ENCODE measurements around the gene HEXA. TPM values are rescaled to one million over a fixed set of nuclear protein-coding genes. Genes with fewer than 3 reads are reported as not detected.

HEXA gene
- total RNA-seq, 1 donor, result 122 TPM

- Histone ChIP-seq H3K4me2 (ENCODE audit: insufficient read depth, low read length) (no peak overlapping the region), H4K20me1 (ENCODE audit: insufficient read depth, low read length) (no peaks in the 10 kb centered on the region), H2AFZ (ENCODE audit: low read length) (no peak overlapping the region), H3K79me2 (ENCODE audit: insufficient read depth, low read length) (no peaks in the 10 kb centered on the region), H3K4me1 (ENCODE audit: insufficient read depth, low read length) (peaks cover 14% of the 10 kb centered on the region), H3K27ac (ENCODE audit: low read depth, low read length) (no peak overlapping the region), H3K9me3 (ENCODE audit: low read depth, low read length) (no peaks in the 10 kb centered on the region), H3K4me3 (ENCODE audit: insufficient read depth, low read length) (no peak overlapping the region), H3K36me3 (ENCODE audit: insufficient read depth, low read length) (no peaks in the 10 kb centered on the region), H3K27me3 (ENCODE audit: insufficient read depth, low read length) (peaks cover 4% of the 10 kb centered on the region)
- no peak for TF ChIP-seq CTCF (IDR thresholded peaks at IDR 0.05; ENCODE audit: extremely low read depth, low read depth, low read length)
- DNase-seq (ENCODE audit: insufficient read length, low spot score, missing footprints), result no peak
These were observed 68.8 kb downstream of the HEXA start for GRCh38 chr15:72307026-72307425.

- peaks cover 14% of the 10 kb centered on the region for H3K4me1 ChIP-seq (ENCODE audit: insufficient read depth, low read length)
- no peak overlapping the region for H3K4me3 ChIP-seq (ENCODE audit: insufficient read depth, low read length)
- H3K4me2 ChIP-seq (ENCODE audit: insufficient read depth, low read length), result no peak overlapping the region
- no peaks in the 10 kb centered on the region for H3K79me2 ChIP-seq (ENCODE audit: insufficient read depth, low read length)
- no peak for DNase-seq (ENCODE audit: insufficient read length, low spot score, missing footprints)
- no peak overlapping the region for H2AFZ ChIP-seq (ENCODE audit: low read length)
- no peaks in the 10 kb centered on the region for H3K9me3 ChIP-seq (ENCODE audit: low read depth, low read length)
- H3K27ac ChIP-seq (ENCODE audit: low read depth, low read length), result no peak overlapping the region
- no peak for TF ChIP-seq CTCF (IDR thresholded peaks at IDR 0.05; ENCODE audit: extremely low read depth, low read depth, low read length)
- H3K27me3 ChIP-seq (ENCODE audit: insufficient read depth, low read length), result peaks cover 4% of the 10 kb centered on the region
- H3K36me3 ChIP-seq (ENCODE audit: insufficient read depth, low read length), result no peaks in the 10 kb centered on the region
- no peaks in the 10 kb centered on the region for H4K20me1 ChIP-seq (ENCODE audit: insufficient read depth, low read length)
These were observed 69.5 kb downstream of the HEXA start for GRCh38 chr15:72306211-72306785.

GRCh38 chr15:72304596-72304995, 71.2 kb downstream of the HEXA start:
- H3K27me3 ChIP-seq (ENCODE audit: insufficient read depth, low read length), result peaks cover 3% of the 10 kb centered on the region
- H2AFZ ChIP-seq (ENCODE audit: low read length), result no peak overlapping the region
- H3K4me2 ChIP-seq (ENCODE audit: insufficient read depth, low read length), result no peak overlapping the region
- no peak for DNase-seq (ENCODE audit: insufficient read length, low spot score, missing footprints)
- H3K36me3 ChIP-seq (ENCODE audit: insufficient read depth, low read length), result no peaks in the 10 kb centered on the region
- no peaks in the 10 kb centered on the region for H3K79me2 ChIP-seq (ENCODE audit: insufficient read depth, low read length)
- no peak overlapping the region for H3K4me3 ChIP-seq (ENCODE audit: insufficient read depth, low read length)
- H3K9me3 ChIP-seq (ENCODE audit: low read depth, low read length), result no peaks in the 10 kb centered on the region
- H3K27ac ChIP-seq (ENCODE audit: low read depth, low read length), result peak overlapping the region; percentile 3
- H3K4me1 ChIP-seq (ENCODE audit: insufficient read depth, low read length), result peaks cover 14% of the 10 kb centered on the region
- TF ChIP-seq CTCF (IDR thresholded peaks at IDR 0.05; ENCODE audit: extremely low read depth, low read depth, low read length), result no peak
- H4K20me1 ChIP-seq (ENCODE audit: insufficient read depth, low read length), result no peaks in the 10 kb centered on the region

GRCh38 chr15:72302955-72303354, 72.9 kb downstream of the HEXA start:
- TF ChIP-seq CTCF (IDR thresholded peaks at IDR 0.05; ENCODE audit: extremely low read depth, low read depth, low read length), result no peak
- Histone ChIP-seq H3K4me1 (ENCODE audit: insufficient read depth, low read length) (peaks cover 14% of the 10 kb centered on the region), H3K4me2 (ENCODE audit: insufficient read depth, low read length) (no peak overlapping the region), H4K20me1 (ENCODE audit: insufficient read depth, low read length) (no peaks in the 10 kb centered on the region), H3K9me3 (ENCODE audit: low read depth, low read length) (no peaks in the 10 kb centered on the region), H2AFZ (ENCODE audit: low read length) (no peak overlapping the region), H3K27ac (ENCODE audit: low read depth, low read length) (no peak overlapping the region), H3K27me3 (ENCODE audit: insufficient read depth, low read length) (no peaks in the 10 kb centered on the region), H3K79me2 (ENCODE audit: insufficient read depth, low read length) (no peaks in the 10 kb centered on the region), H3K36me3 (ENCODE audit: insufficient read depth, low read length) (no peaks in the 10 kb centered on the region), H3K4me3 (ENCODE audit: insufficient read depth, low read length) (no peak overlapping the region)
- DNase-seq (ENCODE audit: insufficient read length, low spot score, missing footprints), result peak; percentile 50

Other genes with a start within 250 kb of the HEXA start
- not detected in 2 replicates for gene GRAMD2A, start 178.2 kb downstream of the HEXA start, total RNA-seq
- gene PKM, start 144.8 kb downstream of the HEXA start, total RNA-seq, result 1,919 and 2,299 TPM in 2 replicates
- gene PARP6, start 103.5 kb downstream of the HEXA start, total RNA-seq, result 40.4 and 43.4 TPM in 2 replicates
- gene CELF6, start 55.9 kb downstream of the HEXA start, total RNA-seq, result 0.36 and 0.59 TPM in 2 replicates
- gene TMEM202, start 22.3 kb upstream of the HEXA start, total RNA-seq, result not detected in 2 replicates
- gene ARIH1, start 98.3 kb upstream of the HEXA start, total RNA-seq, result 32.6 and 41.0 TPM in 2 replicates